Activated CD4-positive, alpha-beta memory T cell treated with anti-CD3 and anti-CD28 coated beads, Interleukin-2, amount 10 ng/mL, durations not matched to agents 7 days and 5 days (primary cell): ENCODE data around the gene UBXN4. TPM values are rescaled to one million over a fixed set of nuclear protein-coding genes. Genes with fewer than 3 reads are reported as not detected.

ENCODE experiments used
- total RNA-seq, 2 experiments: library from RNA; stranded (reverse); gene quantifications; one replicate each; pipeline ENCODE4 v1.2.3, GENCODE V29; 2021

The UBXN4 gene
- total RNA-seq, 2 experiments from 2014 or later, result 118 to 126 TPM

Other genes starting within 250 kb of the UBXN4 start
- 1 to 10 TPM; 5.8 to 6.2 TPM for gene ZRANB3, start 210.6 kb upstream of the UBXN4 start, total RNA-seq
- 10 to 100 TPM; 37.3 to 38.5 TPM for gene R3HDM1, start 210.4 kb upstream of the UBXN4 start, total RNA-seq
- gene LCT, start 95.3 kb downstream of the UBXN4 start, total RNA-seq, result under 1 TPM; 0.08 to 0.13 TPM
- gene MCM6, start 134.6 kb downstream of the UBXN4 start, total RNA-seq, result 100 to 1,000 TPM; 128 to 130 TPM
- gene DARS1, start 243.8 kb downstream of the UBXN4 start, total RNA-seq, result 100 to 1,000 TPM; 147 to 151 TPM